ENCODE measurements around the gene RMI1.
"Not testable (repeated sequence)": the region's sequence is repeated elsewhere in the genome, so short reads cannot be mapped to it uniquely, and the experiment has no call there.

Gene RMI1

DNA sequence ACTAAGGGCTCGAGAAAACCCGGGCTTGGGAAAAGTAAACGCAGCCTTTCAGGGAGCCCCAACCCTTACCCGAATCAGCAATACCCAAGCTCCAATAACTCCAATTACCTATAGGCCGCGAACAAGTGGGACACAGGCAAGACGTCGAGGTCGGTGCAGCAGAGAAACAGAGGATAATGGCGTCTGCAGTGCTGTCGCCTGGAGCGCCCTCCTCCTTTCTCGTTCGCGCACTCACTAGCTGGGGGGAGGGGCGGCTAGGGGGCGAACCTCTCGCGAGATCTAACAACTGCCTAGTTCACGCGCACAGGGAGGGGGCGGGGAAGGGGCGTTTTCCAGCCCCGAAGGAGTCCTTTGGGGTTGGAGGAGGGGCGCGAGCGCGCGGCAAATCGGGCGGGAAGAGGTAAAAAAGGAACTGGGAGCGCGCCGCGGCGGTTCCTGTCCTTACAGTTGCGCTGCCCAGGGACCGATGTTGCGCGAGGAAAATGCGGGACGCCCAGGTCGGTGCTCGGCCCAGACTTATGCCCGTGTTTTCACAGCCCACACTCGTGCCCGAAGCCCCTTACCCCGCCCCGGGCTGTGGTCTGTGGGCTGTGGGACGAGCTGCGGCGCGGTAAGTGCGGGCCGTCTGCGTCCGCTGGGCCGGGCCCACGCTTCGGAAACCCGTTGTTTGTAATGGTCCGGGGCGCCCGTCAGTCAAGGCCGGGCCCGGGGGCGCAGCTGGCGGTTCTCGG, at the start of gene RMI1:
Gene RMI1 (plus strand): TSS at position 411 of the 731 bp plus-strand sequence. CDS start 20,182 bp downstream, outside the sequence.
- H3K4me3 Mint-ChIP-seq, result peak within 1 kb of the TSS; percentile 92
- no peaks in the 10 kb centered on the region for H3K27me3 Mint-ChIP-seq
- H3K27ac Mint-ChIP-seq, result peak within 1 kb of the TSS; percentile 98
- H3K9me3 Mint-ChIP-seq, result no peaks in the 10 kb centered on the region
- H3K4me1 Mint-ChIP-seq, result peaks cover 49% of the 10 kb centered on the region
- H3K36me3 Mint-ChIP-seq (ENCODE audit: low read depth), result peaks cover 54% of the 10 kb centered on the region
- peak; percentile 99 for DNase-seq
- ATAC-seq, result peak; percentile 80

DNA sequence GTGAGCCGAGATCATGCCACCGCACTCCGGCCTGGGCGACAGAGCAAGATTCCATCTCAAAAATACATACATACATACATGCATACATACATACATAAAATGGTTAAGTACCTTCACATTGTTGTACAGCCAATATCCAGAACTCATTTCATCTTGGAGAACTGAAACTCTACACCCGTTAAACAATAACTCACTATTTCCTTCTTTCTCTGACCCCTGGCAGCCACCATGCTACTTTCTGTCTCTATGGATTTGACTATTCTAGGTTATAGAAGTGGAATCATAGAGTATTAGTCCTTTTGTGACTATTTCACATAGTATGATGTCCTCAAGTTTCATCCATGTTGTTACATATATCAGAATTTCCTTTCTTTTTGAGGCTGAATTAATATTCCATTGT, 49.7 kb upstream of the RMI1 start:
- Mint-ChIP-seq H3K36me3 (ENCODE audit: low read depth) (no peaks in the 10 kb centered on the region), H3K27ac (no peak overlapping the region), H3K4me1 (peaks cover 6% of the 10 kb centered on the region), H3K27me3 (no peaks in the 10 kb centered on the region), H3K9me3 (no peaks in the 10 kb centered on the region), H3K4me3 (no peak overlapping the region)
- ATAC-seq (no peak), DNase-seq (no peak)

DNA sequence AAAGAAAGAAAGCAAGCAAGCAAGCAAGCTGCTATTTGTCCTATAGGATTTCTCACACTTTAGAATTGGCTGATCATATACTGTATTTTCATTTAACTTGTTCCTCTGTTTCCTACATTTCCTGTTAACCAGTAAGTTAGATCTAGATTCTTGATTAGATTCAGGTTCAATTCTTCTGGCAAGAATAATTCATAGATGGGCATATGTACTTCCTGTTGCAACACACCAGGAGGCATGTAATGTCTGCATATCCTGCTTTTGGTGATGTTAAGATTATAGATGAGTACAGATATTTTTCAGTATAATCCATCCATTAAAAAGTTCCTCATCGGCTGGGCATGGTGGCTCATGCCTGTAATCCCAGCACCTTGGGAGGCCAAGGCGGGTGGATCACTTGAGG, 48.6 kb upstream of the RMI1 start:
- DNase-seq (no peak), ATAC-seq (no peak)
- peaks cover 6% of the 10 kb centered on the region for H3K4me1 Mint-ChIP-seq
- no peaks in the 10 kb centered on the region for H3K36me3 Mint-ChIP-seq (ENCODE audit: low read depth)
- H3K27ac Mint-ChIP-seq, result no peak overlapping the region
- H3K27me3 Mint-ChIP-seq, result no peaks in the 10 kb centered on the region
- no peaks in the 10 kb centered on the region for H3K9me3 Mint-ChIP-seq
- H3K4me3 Mint-ChIP-seq, result no peak overlapping the region

DNA sequence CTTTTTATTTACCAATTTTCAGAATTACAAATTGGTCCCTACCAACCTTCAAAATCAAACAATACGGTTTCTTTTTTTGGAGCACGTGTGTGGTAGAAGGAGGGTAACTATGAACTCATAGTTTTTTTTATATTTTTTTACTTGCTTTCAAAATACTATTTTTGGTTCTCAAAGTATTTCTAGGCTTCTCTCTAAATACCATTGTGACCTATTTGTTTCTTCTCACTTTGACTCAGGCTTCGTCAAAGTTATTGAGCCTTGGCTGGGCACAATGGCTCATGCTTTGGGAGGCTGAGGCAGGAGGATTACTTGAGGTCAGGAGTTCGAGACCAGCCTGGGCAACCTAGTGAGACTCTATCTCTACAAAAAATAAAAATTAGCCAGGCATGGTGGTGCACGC, 47.8 kb upstream of the RMI1 start:
- no peaks in the 10 kb centered on the region for H3K9me3 Mint-ChIP-seq
- H3K36me3 Mint-ChIP-seq (ENCODE audit: low read depth), result no peaks in the 10 kb centered on the region
- no peak overlapping the region for H3K27ac Mint-ChIP-seq
- no peak overlapping the region for H3K4me3 Mint-ChIP-seq
- ATAC-seq, result no peak
- peaks cover 6% of the 10 kb centered on the region for H3K4me1 Mint-ChIP-seq
- DNase-seq, result no peak
- H3K27me3 Mint-ChIP-seq, result no peaks in the 10 kb centered on the region

DNA sequence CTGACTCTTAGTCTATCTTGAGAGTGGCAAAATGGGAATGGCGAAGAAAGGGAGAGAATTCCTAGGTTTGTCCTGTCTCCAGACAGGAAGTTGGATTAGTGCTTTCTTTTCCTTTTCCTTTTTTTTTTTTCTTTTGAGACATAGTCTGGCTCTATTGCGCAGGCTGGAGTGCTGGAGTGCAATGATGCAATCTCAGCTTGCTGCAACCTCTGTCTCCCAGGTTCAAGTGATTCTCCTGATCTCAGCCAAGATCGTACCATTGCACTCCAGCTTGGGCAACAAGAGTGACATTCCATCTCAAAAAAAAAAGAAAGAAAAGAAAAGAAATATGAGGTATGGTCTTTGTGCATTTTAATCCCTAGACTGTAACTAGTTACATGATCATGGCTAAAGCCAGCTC, 46.8 kb upstream of the RMI1 start:
- peaks cover 3% of the 10 kb centered on the region for H3K36me3 Mint-ChIP-seq (ENCODE audit: low read depth)
- peaks cover 6% of the 10 kb centered on the region for H3K4me1 Mint-ChIP-seq
- H3K4me3 Mint-ChIP-seq, result no peak overlapping the region
- no peak for ATAC-seq
- no peak overlapping the region for H3K27ac Mint-ChIP-seq
- DNase-seq, result no peak
- H3K9me3 Mint-ChIP-seq, result no peaks in the 10 kb centered on the region
- no peaks in the 10 kb centered on the region for H3K27me3 Mint-ChIP-seq

DNA sequence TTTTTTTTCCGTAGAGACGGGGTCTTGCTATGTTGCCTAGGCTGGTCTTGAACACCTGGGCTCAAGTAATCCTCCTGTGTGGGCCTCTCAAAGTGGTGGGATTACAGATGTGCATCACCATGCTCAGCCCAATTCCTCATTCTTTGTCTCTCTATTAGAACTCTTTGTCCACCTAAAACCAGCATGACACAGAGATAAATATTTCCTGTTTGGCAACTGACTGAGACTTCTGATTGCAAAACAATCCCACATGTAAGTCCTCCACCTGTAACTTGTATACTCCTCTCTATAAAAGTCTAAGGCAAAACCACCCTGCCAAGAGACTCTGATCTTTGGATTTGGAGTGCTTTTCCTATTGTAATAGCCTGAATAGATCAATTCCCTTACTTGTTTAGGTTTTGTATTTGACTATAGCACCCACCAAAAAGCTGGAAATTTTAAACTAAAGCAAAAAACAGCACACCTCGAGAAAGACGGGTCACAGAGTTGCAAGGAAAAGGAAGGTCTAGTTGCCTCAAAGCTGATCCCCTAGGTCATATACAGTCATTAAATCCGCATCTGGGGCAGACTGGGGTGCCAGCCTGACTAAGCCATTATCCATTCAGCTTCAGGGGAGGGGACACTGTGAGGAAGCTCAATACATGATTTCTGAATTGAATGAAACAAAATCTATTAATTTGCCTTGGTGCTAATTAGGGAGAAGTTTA, 45.9 kb upstream of the RMI1 start:
- Mint-ChIP-seq H3K27ac (no peak overlapping the region), H3K4me1 (peaks cover 6% of the 10 kb centered on the region), H3K27me3 (no peaks in the 10 kb centered on the region), H3K36me3 (ENCODE audit: low read depth) (peaks cover 8% of the 10 kb centered on the region), H3K9me3 (no peaks in the 10 kb centered on the region), H3K4me3 (no peak overlapping the region)
- no peak for ATAC-seq
- DNase-seq, result no peak

DNA sequence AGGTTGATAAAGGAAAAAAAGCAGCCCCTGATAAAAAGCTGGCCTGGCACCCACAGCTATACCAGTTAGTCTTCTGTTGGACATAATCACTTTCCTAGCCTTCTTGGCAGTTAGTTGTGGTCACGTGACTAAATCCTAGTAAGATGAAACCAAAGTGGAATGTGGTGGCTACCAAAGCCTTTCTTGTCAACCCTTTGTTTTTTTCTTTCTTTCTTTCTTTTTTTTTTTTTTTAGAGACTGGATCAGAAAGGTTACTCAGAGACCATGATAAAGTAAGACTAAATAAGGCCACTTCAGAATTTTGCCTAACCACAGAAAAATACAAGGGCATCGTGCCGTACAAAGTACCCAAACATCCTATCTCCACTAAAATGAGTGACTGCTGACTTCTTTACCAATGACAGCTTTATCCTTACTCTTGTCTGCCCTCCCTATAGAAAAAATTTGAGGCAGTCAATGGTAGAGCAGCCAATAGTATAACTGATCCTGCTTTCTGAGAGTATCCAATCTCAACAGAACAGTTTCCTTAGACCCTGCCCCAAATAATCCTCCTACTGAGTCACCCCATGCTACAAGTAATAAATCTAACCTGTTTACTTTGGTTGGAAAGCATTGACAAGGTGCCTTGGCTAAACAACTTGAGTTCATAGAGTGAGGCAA, 45.2 kb upstream of the RMI1 start:
- peaks cover 8% of the 10 kb centered on the region for H3K36me3 Mint-ChIP-seq (ENCODE audit: low read depth)
- peaks cover 6% of the 10 kb centered on the region for H3K4me1 Mint-ChIP-seq
- no peaks in the 10 kb centered on the region for H3K9me3 Mint-ChIP-seq
- ATAC-seq (no peak), DNase-seq (no peak)
- H3K4me3 Mint-ChIP-seq, result no peak overlapping the region
- no peak overlapping the region for H3K27ac Mint-ChIP-seq
- H3K27me3 Mint-ChIP-seq, result no peaks in the 10 kb centered on the region

DNA sequence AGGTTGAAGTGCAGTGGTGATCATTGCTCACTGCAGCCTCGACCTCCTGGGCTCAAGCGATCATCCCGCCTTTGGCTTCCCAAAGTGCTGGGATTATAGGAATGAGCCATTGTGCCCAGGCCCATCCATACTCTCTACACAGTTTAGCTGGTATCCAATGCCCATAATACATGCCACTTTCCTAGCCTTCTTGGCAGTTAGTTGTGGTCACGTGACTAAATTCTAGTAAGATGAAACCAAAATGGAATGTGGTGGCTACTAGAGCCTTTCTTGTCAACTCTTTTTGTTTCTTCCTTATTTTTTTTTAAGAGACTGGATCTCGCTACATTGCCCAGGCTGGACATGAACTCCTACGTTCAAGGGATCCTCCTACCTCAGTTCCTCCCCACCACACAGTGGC, 44.1 kb upstream of the RMI1 start:
- Mint-ChIP-seq H3K27ac (no peak overlapping the region), H3K9me3 (no peaks in the 10 kb centered on the region), H3K36me3 (ENCODE audit: low read depth) (peaks cover 8% of the 10 kb centered on the region), H3K4me1 (peaks cover 6% of the 10 kb centered on the region), H3K4me3 (no peak overlapping the region), H3K27me3 (no peaks in the 10 kb centered on the region)
- DNase-seq (no peak), ATAC-seq (no peak)

DNA sequence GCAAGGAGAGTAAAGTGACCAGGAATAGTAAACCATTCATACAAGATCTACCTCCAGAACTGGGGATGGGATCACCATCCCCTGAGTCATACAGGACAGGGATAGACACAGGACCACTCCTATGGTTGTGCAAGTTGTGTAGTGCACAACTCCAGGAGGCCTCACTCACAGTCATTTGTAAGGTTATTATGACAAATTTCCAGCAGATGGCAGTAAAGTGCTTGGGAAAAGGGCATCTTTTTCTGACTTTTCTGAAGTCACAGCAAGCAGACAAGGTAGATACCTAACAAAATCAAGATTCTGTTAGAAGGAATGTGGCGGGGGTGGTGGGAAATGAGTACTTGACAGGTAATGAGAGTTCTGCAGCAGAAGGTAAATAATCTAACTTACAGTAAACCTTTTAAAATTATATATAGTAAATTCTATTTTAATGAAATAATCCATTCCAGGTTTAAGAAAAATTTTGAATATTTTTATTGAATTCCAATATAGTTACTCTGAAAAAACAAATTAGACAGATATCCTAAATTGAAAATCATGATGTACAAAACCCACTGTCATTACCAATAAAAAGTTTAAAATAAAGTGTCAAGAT, 42.6 kb upstream of the RMI1 start:
- Mint-ChIP-seq H3K27me3 (no peaks in the 10 kb centered on the region), H3K4me3 (no peak overlapping the region)
- no peak for DNase-seq

DNA sequence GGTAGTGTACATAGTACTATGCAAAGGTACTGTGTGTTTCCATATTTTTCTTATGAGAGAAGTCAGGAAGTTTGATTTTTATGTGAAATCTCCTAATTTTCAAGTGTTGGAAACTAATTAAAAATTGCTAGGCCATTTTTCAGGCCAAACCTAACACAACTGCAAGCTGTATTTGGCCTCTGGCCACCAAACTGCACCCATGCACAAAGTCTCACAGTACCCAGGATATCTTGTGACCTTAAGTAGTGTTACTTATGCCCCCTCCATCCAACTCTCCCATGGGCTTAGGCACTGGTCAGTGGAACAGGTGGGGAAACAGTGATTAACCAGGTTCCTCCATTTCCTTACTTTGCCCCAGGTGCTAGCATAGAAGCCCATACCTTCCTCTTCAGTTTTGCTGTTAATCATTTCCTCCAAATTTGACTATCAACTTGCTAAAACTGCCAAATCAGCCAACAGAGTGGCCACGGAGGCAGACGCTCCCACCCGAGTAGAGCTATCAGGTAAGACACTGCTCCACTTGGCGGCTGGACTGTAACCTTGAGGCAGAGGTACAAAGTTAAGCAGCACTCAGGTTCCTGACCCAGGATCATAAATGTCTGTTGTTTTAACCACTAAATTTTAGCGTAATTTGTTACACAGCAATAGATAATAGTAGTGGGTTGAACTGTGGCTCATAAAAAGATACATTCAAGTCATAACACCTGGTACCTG, 39.9 kb upstream of the RMI1 start:
- no peak for ATAC-seq
- Mint-ChIP-seq H3K27me3 (no peaks in the 10 kb centered on the region), H3K36me3 (ENCODE audit: low read depth) (peaks cover 27% of the 10 kb centered on the region), H3K4me1 (no peaks in the 10 kb centered on the region), H3K4me3 (no peak overlapping the region), H3K9me3 (no peaks in the 10 kb centered on the region), H3K27ac (no peak overlapping the region)
- no peak for DNase-seq

More for the DNA sequence above, 42.6 kb upstream of the RMI1 start:
- Mint-ChIP-seq H3K9me3 (no peaks in the 10 kb centered on the region), H3K27ac (no peak overlapping the region), H3K4me1 (no peaks in the 10 kb centered on the region), H3K36me3 (ENCODE audit: low read depth) (peaks cover 15% of the 10 kb centered on the region)
- ATAC-seq, result peak; percentile 36

DNA sequence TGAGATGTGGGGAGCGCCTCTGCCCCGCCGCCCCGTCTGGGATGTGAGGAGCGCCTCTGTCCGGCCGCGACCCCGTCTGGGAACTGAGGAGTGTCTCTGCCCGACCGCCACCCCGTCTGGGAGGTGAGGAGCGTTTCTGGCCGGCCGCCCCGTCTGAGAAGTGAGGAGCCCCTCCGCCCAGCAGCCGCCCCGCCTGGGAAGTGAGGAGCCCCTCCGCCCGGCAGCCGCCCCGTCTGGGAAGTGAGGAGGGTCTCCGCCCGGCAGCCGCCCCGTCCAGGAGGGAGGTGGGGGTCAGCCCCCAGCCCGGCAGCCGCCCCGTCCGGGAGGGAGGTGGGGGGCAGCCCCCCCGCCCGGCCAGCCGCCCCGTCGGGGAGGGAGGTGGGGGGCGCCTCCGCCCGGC, 32.5 kb upstream of the RMI1 start:
- not testable (repeated sequence) for H3K4me3 Mint-ChIP-seq, H3K9me3 Mint-ChIP-seq, DNase-seq, ATAC-seq, H3K4me1 Mint-ChIP-seq, H3K27me3 Mint-ChIP-seq, H3K27ac Mint-ChIP-seq
- peaks cover 31% of the 10 kb centered on the region for H3K36me3 Mint-ChIP-seq (ENCODE audit: low read depth)

DNA sequence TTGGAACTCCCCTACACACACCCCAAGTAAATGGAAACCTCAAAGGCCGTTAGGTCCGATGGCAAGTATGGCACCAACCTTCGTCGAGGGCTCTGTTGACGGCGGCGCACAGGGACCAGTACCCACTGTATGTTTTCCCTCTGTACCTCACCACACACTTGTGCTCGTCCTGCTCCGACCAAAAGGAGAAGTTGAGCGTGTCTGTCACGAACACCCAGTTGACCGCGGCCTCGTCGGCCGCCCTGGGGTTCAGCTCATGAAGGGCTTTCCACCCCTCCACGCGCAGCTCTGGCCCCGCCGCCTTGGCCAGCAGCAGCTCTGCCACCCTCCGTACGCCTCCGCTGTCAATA, 24.5 kb upstream of the RMI1 start:
- Mint-ChIP-seq H3K9me3 (no peaks in the 10 kb centered on the region), H3K36me3 (ENCODE audit: low read depth) (peaks cover 13% of the 10 kb centered on the region), H3K27ac (peak overlapping the region; percentile 92), H3K4me1 (peaks cover 20% of the 10 kb centered on the region), H3K27me3 (no peaks in the 10 kb centered on the region), H3K4me3 (peak overlapping the region; percentile 93)
- peak; percentile 50 for ATAC-seq
- DNase-seq, result peak; percentile 43

DNA sequence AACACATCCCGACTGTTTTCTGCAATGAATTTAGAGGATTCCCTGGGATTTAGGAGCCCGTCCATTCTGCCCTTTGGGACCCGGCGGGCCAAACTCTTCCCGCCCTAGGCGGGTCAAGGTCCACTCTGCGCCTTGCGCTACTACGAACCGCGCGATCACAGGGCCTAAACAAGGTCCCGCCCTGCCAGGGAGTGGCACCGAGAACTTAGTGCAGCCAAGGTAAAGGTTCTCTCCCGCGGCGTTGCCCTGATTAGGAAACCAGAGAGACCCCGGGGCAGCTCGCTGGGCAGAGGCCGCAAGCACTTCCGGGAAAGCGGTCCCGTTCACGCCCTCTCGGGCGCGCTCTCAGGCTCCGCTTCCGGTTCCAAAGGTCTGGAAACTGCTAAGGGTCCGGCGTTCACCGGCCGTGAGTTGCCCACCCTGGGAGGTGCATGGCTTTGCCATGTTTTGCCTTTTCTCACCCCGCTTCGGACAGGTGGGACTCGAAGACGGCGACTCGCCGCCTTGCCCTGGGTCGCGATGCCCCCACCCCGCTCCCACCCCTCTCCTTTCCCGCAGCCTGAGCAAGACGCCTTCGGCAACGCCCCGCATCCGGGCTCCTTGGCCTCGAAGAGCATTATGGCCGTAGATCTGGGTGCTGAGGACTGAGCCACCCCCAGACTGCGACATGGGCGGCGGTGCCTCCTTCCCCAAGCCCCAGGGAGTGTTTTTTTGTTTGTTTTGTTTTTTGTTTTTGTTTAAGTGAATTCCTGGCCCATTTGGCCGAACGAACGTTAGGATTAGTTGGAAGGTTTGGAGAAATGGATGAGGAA, 24.0 kb upstream of the RMI1 start:
- peak overlapping the region; percentile 93 for H3K4me3 Mint-ChIP-seq
- peak; percentile 73 for DNase-seq
- no peaks in the 10 kb centered on the region for H3K27me3 Mint-ChIP-seq
- H3K4me1 Mint-ChIP-seq, result peaks cover 20% of the 10 kb centered on the region
- H3K27ac Mint-ChIP-seq, result peak overlapping the region; percentile 92
- peak; percentile 90 for ATAC-seq
- no peaks in the 10 kb centered on the region for H3K9me3 Mint-ChIP-seq
- peaks cover 12% of the 10 kb centered on the region for H3K36me3 Mint-ChIP-seq (ENCODE audit: low read depth)

DNA sequence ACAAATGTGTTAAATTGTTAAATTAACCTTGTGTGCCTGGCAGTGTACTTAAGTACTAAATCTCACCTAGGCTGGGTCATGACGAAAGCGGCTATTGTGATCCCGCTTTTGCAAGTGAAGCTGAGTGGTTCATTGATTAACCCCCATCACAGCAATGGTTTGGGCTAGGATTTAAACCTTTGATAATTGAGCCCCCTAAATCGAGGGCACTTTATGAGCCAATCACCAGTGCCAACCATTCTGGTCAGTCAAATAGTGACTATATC, 23.4 kb upstream of the RMI1 start:
- H3K4me3 Mint-ChIP-seq, result peak overlapping the region; percentile 93
- peaks cover 12% of the 10 kb centered on the region for H3K36me3 Mint-ChIP-seq (ENCODE audit: low read depth)
- no peak for ATAC-seq
- no peak for DNase-seq
- no peaks in the 10 kb centered on the region for H3K9me3 Mint-ChIP-seq
- H3K27me3 Mint-ChIP-seq, result no peaks in the 10 kb centered on the region
- H3K4me1 Mint-ChIP-seq, result peaks cover 20% of the 10 kb centered on the region
- H3K27ac Mint-ChIP-seq, result peak overlapping the region; percentile 92
